Left renal pelvis (tissue), 4 donors: Measurements from ENCODE around the gene SOSTDC1. TPM values are rescaled to one million over a fixed set of nuclear protein-coding genes. Genes with fewer than 3 reads are reported as not detected.

ENCODE experiments used
- DNase-seq, 4 donors: peaks; one replicate each; pipeline ENCODE4 v3.0.0-alpha.2; 2013; ENCODE audit warnings: low read depth in 4 of 4, low spot score in 3 of 4
- polyA plus RNA-seq, 4 donors: library from polyadenylated mRNA; unstranded; fragments of 120-200 nt; gene quantifications; one replicate each; pipeline ENCODE4 v1.2.1, GENCODE V29; 2013; ENCODE audit not compliant: insufficient read length in 4 of 4

The SOSTDC1 gene
- polyA plus RNA-seq, 4 donors, result 42.1 to 72.8 (median 48.5) TPM

- DNase-seq, result peak; percentile 81 to 86 (median 84)
These were observed 44.7 kb downstream of the SOSTDC1 start for GRCh38 chr7:16420649-16421332.

- no peak for DNase-seq
These were observed 45.2 kb downstream of the SOSTDC1 start for GRCh38 chr7:16420329-16420648.

GRCh38 chr7:16419859-16420258 lies 45.7 kb downstream of the SOSTDC1 start:
- no peak for DNase-seq

- DNase-seq, result no peak
These were observed 46.4 kb downstream of the SOSTDC1 start for GRCh38 chr7:16419126-16419525.

- DNase-seq, result no peak
These were observed 47.6 kb downstream of the SOSTDC1 start for GRCh38 chr7:16417906-16418305.

- DNase-seq, result no peak
These were observed 49.0 kb downstream of the SOSTDC1 start for GRCh38 chr7:16416289-16417282.

GRCh38 chr7:16412274-16413254 lies 53.0 kb downstream of the SOSTDC1 start:
- no peak for DNase-seq

Other genes starting within 250 kb of the SOSTDC1 start
- 1 to 10 TPM; 2.9 to 5.3 (median 4.4) TPM for gene CRPPA, start 44.2 kb downstream of the SOSTDC1 start, polyA plus RNA-seq
- gene LRRC72, start 61.1 kb upstream of the SOSTDC1 start, polyA plus RNA-seq, result not detected
- 10 to 100 TPM; 30.7 to 40.0 (median 33.0) TPM for gene ANKMY2, start 180.0 kb upstream of the SOSTDC1 start, polyA plus RNA-seq
- 10 to 100 TPM; 52.5 to 86.0 (median 73.3) TPM for gene BZW2, start 180.4 kb upstream of the SOSTDC1 start, polyA plus RNA-seq